Measurements from ENCODE around the gene UBE2L5. TPM values are rescaled to one million over a fixed set of nuclear protein-coding genes. Genes with fewer than 3 reads are reported as not detected.

Gene UBE2L5
- total RNA-seq, 1 experiment from 2014 or later = not detected

DNA sequence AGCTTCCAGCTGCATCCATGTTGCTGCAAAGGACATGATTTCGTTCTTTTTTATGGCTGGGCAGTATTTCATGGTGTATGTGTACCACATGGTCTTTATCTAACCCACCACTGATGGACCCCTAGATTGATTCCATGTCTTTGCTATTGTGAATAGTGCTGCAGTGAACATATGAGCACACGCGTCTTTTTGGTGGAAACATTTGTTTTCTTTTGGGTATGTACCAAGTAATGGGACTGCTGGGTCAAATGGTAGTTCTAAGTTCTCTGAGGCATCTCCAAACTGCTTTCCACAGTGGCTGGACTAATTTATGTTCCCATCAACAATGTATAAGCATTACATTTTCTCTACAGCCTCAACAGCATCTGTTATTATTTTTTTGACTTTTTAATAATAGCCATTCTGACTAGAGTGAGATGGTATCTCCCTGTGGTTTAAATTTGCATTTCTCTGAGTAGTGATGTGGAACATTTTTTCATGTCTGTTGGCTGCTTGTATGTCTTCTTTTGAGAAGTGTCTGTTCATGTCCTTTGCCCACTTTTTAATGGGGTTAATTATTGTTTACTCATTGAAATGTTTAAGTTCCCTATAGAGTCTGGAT lies 6.8 kb upstream of the UBE2L5 start:
- no peak for TF ChIP-seq CTCF (IDR thresholded peaks at IDR 0.05; ENCODE audit: unreplicated experiment)
- H3K36me3 Mint-ChIP-seq (ENCODE audit: insufficient read depth, unreplicated experiment) = no peaks in the 10 kb centered on the region
- ChIA-PET POLR2A (interaction anchor here (1.5 kb wide), 1 partner anchor 8 kb away, joined by 3 read pairs; no protein-coding TSS in a partner anchor), CTCF (no interaction called here)
- intact Hi-C loops (cut with micrococcal nuclease) = no loop called here
- no peak for DNase-seq (ENCODE audit: unreplicated experiment)
- H3K9me3 Mint-ChIP-seq (ENCODE audit: unreplicated experiment) = no peaks in the 10 kb centered on the region
- H3K27ac Mint-ChIP-seq (ENCODE audit: low read depth, unreplicated experiment) = no peak overlapping the region
- H3K4me1 Mint-ChIP-seq (ENCODE audit: insufficient read depth, unreplicated experiment) = peaks cover 2% of the 10 kb centered on the region
- no peaks in the 10 kb centered on the region for H3K27me3 Mint-ChIP-seq (ENCODE audit: insufficient read depth, unreplicated experiment)
- H3K4me3 Mint-ChIP-seq (ENCODE audit: unreplicated experiment) = no peak overlapping the region
- BruUV-seq (replicated peaks) = no TSS peak

DNA sequence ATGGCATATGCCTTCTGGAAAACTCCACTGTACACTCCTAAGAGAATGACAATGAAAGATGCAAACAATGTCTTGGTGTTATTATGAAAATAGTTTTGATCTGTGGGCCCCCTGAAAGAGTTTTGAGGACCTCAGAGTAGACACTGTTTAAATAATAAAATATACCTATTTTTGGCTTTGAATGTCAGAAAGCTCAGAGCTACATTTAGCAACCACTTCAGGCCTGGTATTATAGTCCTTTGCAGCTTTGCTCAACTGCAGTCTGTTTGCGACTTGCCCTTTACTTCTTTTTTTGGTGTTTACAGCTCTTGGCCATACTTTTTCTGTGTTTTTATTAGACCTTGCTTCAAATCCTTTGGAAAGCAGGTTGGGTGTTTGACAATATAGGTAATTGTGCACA lies 5.8 kb upstream of the UBE2L5 start:
- TF ChIP-seq CTCF (IDR thresholded peaks at IDR 0.05; ENCODE audit: unreplicated experiment) = no peak
- ChIA-PET CTCF (no interaction called here), POLR2A (interaction anchor here (1.5 kb wide), 1 partner anchor 9 kb away, joined by 3 read pairs; no protein-coding TSS in a partner anchor)
- Mint-ChIP-seq H3K4me1 (ENCODE audit: insufficient read depth, unreplicated experiment) (peaks cover 7% of the 10 kb centered on the region), H3K9me3 (ENCODE audit: unreplicated experiment) (no peaks in the 10 kb centered on the region), H3K27ac (ENCODE audit: low read depth, unreplicated experiment) (no peak overlapping the region), H3K27me3 (ENCODE audit: insufficient read depth, unreplicated experiment) (no peaks in the 10 kb centered on the region), H3K4me3 (ENCODE audit: unreplicated experiment) (no peak overlapping the region), H3K36me3 (ENCODE audit: insufficient read depth, unreplicated experiment) (no peaks in the 10 kb centered on the region)
- no peak for DNase-seq (ENCODE audit: unreplicated experiment)
- BruUV-seq (replicated peaks) = no TSS peak
- intact Hi-C loops (cut with micrococcal nuclease) = no loop called here

- Mint-ChIP-seq H3K4me3 (ENCODE audit: unreplicated experiment) (no peak overlapping the region), H3K36me3 (ENCODE audit: insufficient read depth, unreplicated experiment) (no peaks in the 10 kb centered on the region), H3K9me3 (ENCODE audit: unreplicated experiment) (no peaks in the 10 kb centered on the region), H3K27me3 (ENCODE audit: insufficient read depth, unreplicated experiment) (no peaks in the 10 kb centered on the region), H3K4me1 (ENCODE audit: insufficient read depth, unreplicated experiment) (peaks cover 7% of the 10 kb centered on the region), H3K27ac (ENCODE audit: low read depth, unreplicated experiment) (no peak overlapping the region)
- ChIA-PET POLR2A (interaction anchor here (1.1 to 5.1 kb wide), 2 partner anchors 10 to 11 kb away, joined by 3 to 53 read pairs; no protein-coding TSS in a partner anchor), CTCF (interaction anchor here (0.7 to 2.4 kb wide), 2 partner anchors 10 to 24 kb away, joined by 3 to 9 read pairs; no protein-coding TSS in a partner anchor)
- no peak for DNase-seq (ENCODE audit: unreplicated experiment)
- TF ChIP-seq CTCF (IDR thresholded peaks at IDR 0.05; ENCODE audit: unreplicated experiment) = no peak
- no TSS peak for BruUV-seq (replicated peaks)
- intact Hi-C loops (cut with micrococcal nuclease) = no loop called here
These were observed 4.1 kb upstream of the UBE2L5 start for GRCh38 chr13:30418075-30418716.

- no peak for DNase-seq (ENCODE audit: unreplicated experiment)
- ChIA-PET POLR2A (interaction anchor here (0.5 to 5.1 kb wide), 4 partner anchors 11 to 129 kb away, joined by 3 to 53 read pairs (median 26); no protein-coding TSS in a partner anchor), CTCF (interaction anchor here (0.6 to 2.4 kb wide), 4 partner anchors 9 to 199 kb away, joined by 3 to 9 read pairs (median 4); partner anchors contain the start of gene USPL1)
- H3K36me3 Mint-ChIP-seq (ENCODE audit: insufficient read depth, unreplicated experiment) = no peaks in the 10 kb centered on the region
- no TSS peak for BruUV-seq (replicated peaks)
- intact Hi-C loops (cut with micrococcal nuclease) = no loop called here
- no peak for TF ChIP-seq CTCF (IDR thresholded peaks at IDR 0.05; ENCODE audit: unreplicated experiment)
- peaks cover 7% of the 10 kb centered on the region for H3K4me1 Mint-ChIP-seq (ENCODE audit: insufficient read depth, unreplicated experiment)
- H3K27ac Mint-ChIP-seq (ENCODE audit: low read depth, unreplicated experiment) = no peak overlapping the region
- H3K4me3 Mint-ChIP-seq (ENCODE audit: unreplicated experiment) = no peak overlapping the region
- no peaks in the 10 kb centered on the region for H3K9me3 Mint-ChIP-seq (ENCODE audit: unreplicated experiment)
- no peaks in the 10 kb centered on the region for H3K27me3 Mint-ChIP-seq (ENCODE audit: insufficient read depth, unreplicated experiment)
These were observed 3.4 kb upstream of the UBE2L5 start for GRCh38 chr13:30418717-30419459.
